Nephron (organoid): ENCODE measurements around the gene RNF135.

Source experiments
- H3K27ac Mint-ChIP-seq, 3 experiments: 2 replicates each; pipeline ENCODE4 v1.8.0; 2020; ENCODE audit warnings: mixed read lengths in 3 of 3, mild to moderate bottlenecking in 2 of 3, moderate library complexity in 1 of 3
- H3K27me3 Mint-ChIP-seq: 2 replicates; pipeline ENCODE4 v1.8.0; 2021; ENCODE audit warnings: low read depth, mild to moderate bottlenecking, moderate library complexity, mixed read lengths
- H3K36me3 Mint-ChIP-seq: 2 replicates; pipeline ENCODE4 v1.8.0; 2020; ENCODE audit warnings: low read depth, mixed read lengths
- H3K4me1 Mint-ChIP-seq: 2 replicates; pipeline ENCODE4 v1.8.0; 2020; ENCODE audit warnings: mixed read lengths
- H3K4me3 Mint-ChIP-seq, 3 experiments: 2 replicates each; pipeline ENCODE4 v1.8.0; 2020; ENCODE audit warnings: mild to moderate bottlenecking in 3 of 3, mixed read lengths in 3 of 3, moderate library complexity in 2 of 3
- H3K9me3 Mint-ChIP-seq: 2 replicates; pipeline ENCODE4 v1.8.0; 2020; ENCODE audit warnings: mixed read lengths
- CTCF ChIP-seq, 3 experiments: fragments of 200-600 bp; sonication (generic); IDR thresholded peaks; one replicate each; pipeline ENCODE4 v1.5.0; 2021; ENCODE audit warnings: antibody characterized with exemption in 3 of 3; ENCODE audit not compliant: unreplicated experiment in 3 of 3

RNF135 gene

GRCh38 chr17:31048780-31049179, 77.9 kb downstream of the RNF135 start:
- no peaks in the 10 kb centered on the region for H3K27me3 Mint-ChIP-seq
- no peak for TF ChIP-seq CTCF (IDR thresholded peaks at IDR 0.05; ENCODE audit: unreplicated experiment in 3 of 3)
- H3K36me3 Mint-ChIP-seq = no peaks in the 10 kb centered on the region
- no peak overlapping the region for H3K27ac Mint-ChIP-seq
- H3K4me1 Mint-ChIP-seq = no peaks in the 10 kb centered on the region
- peaks cover 5% of the 10 kb centered on the region for H3K9me3 Mint-ChIP-seq
- H3K4me3 Mint-ChIP-seq = no peak overlapping the region
